HG02763 (cell line): ENCODE results near the gene AASDH.

Experiments
- ATAC-seq: cut with Tn5 transposase; IDR thresholded peaks from one replicate; pipeline ENCODE4 v1.9.1; 2021; ENCODE audit warnings: mild to moderate bottlenecking, moderate library complexity; ENCODE audit not compliant: unreplicated experiment

AASDH gene, protein sequence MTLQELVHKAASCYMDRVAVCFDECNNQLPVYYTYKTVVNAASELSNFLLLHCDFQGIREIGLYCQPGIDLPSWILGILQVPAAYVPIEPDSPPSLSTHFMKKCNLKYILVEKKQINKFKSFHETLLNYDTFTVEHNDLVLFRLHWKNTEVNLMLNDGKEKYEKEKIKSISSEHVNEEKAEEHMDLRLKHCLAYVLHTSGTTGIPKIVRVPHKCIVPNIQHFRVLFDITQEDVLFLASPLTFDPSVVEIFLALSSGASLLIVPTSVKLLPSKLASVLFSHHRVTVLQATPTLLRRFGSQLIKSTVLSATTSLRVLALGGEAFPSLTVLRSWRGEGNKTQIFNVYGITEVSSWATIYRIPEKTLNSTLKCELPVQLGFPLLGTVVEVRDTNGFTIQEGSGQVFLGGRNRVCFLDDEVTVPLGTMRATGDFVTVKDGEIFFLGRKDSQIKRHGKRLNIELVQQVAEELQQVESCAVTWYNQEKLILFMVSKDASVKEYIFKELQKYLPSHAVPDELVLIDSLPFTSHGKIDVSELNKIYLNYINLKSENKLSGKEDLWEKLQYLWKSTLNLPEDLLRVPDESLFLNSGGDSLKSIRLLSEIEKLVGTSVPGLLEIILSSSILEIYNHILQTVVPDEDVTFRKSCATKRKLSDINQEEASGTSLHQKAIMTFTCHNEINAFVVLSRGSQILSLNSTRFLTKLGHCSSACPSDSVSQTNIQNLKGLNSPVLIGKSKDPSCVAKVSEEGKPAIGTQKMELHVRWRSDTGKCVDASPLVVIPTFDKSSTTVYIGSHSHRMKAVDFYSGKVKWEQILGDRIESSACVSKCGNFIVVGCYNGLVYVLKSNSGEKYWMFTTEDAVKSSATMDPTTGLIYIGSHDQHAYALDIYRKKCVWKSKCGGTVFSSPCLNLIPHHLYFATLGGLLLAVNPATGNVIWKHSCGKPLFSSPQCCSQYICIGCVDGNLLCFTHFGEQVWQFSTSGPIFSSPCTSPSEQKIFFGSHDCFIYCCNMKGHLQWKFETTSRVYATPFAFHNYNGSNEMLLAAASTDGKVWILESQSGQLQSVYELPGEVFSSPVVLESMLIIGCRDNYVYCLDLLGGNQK

DNA sequence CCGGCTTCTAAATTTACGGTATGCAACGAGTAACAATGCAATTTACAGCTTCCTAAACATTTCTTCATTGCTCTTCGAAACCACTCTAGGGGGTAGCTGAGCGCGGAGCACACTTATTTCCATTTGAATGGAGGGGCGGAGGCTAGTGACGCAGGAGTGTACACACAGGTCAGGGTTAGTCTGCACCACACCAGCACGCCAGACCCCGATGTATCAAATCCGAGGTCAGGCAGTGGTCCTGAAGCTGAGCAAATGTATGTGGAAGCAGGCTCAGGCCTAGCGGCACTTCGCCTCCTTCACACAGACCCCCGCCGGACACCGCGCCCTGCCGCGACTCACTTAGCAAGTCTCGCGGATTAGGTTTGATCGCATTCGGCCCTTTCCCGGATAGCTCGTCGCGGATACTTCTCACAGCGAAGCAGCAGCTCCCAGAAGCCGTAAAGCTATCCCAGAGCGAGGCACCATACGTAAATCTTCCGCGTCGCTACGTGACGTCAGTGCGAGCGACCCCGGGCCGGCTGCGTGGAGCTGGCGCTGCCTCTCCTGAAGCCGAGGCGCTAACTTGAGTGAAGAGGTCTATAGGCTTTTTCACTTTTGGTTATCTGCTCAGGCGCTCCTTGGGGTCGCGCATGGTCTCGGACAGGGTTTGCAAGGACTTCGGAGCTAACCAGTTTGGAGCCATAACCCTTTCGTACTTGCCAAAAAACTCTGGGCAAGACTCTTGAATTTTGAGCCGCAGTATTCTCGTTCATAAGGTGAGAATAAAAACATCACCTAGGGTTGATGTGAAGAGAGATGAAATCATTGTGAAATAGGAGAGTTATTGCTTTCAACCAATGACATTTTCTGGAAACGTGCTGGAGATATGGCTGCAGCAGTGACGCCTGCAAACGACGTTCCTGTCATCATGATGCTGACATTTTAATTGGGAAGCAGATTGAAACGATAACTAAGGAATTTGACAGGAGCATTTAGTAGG lies at the start of gene AASDH:
AASDH (minus strand) TSS at position 469 of the 979 bp plus-strand sequence. CDS start 3,192 bp downstream, outside the sequence.
- peak; percentile 95 for ATAC-seq

DNA sequence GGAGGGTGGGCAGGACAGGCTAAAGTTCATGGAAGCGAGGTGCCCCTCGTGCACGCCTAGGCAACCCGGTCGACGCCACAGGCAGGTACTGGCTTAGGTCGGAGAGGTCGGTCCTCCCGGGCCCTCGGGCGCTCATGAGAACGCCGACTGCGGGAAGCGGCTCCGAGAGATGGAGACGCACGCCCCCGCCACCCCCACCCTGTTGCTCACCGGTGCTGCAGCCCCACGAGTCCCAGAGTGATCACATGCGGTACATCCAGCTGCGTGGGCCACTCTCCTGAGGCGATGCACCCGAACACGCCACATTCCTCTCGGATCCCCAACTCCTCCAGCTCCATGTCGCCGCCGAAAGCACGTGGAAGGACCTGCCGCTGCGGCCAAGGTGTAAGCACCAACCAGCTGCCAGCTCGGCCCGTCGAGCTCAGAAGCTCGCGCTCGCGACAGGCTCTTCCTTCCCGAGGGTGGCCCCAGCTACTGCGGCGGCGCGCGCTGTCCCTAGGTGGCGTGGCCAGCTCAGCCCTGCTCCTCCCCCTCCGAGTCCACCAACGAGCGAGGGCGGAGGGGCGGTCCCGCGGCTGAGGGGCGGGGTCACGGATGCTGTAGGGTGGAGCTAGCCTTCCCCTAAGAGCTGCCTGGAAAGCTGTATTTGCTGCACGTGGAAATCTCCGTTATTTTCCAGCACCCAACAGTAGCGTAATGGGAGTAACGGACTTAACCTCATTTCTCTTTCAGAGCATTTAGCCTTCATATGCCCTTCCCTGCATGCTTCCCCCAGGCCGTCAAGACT lies 48.0 kb upstream of the AASDH start, which contains the start of gene PPAT:
PPAT (minus strand) TSS at position 476 of the 787 bp plus-strand sequence; CDS start at position 338, 138 bp downstream.
- ATAC-seq: peak; percentile 76

DNA sequence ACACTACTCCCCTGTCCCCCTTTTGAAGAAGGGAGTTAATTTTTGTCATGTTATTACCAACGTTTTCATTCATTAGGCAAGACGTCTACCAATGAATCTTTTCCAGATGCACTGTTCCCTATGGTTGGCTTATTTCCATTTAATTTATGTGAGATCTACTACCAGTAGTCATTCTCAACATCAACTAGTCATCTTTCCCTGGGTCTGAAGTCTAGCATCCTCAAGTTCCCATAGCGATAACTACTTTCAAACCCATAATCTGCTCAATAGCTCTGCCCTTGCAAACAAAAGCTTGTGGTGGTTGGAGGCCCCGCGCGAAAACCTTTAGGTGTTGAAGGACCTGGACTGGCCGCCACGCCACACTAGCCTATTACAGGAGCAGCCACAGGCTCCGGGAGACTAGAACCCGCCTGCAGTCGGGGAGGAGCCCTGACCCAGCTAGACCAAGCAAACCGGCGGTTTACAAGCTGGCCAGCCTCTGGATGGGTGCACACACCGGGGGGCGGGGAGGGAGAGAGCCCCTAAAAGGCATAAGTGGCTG lies 47.4 kb upstream of the AASDH start:
- peak; percentile 6 for ATAC-seq

DNA sequence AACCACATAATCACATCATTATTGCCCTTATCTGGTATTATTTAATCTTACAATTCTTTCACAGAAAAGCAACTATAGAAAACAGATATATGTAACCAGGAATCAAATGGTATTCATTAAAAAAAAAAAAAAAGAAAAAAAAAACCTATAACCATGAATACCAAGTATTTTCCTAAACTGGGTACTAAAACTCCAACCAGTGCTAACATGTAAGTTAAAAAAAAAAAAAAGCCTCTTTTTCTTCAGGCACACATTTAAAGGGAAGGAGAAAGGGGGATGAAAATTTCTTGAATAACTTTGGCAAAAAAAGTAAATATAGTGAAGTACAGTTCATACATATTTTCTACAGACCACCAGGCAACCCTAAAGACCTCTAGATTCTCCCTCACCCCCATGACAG lies 46.0 kb upstream of the AASDH start:
- no peak for ATAC-seq

DNA sequence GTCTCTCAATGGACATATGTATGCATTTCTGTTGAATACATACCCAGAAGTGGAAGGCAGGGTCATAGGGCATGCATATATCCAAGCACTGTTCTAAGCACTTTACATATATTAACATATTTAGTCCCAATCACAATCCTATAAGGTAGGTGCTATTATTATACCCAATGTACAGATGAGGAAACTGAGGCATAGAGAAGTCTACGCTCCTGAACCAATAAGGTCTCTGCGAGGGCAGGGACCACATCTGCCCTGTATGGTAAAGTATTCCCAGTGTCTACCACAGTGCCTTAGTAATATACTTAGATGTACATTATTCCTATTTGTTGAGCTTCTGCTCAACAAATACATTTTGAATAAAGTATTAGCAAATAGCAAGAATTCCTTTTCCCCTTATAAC lies 42.9 kb upstream of the AASDH start:
- ATAC-seq: no peak

DNA sequence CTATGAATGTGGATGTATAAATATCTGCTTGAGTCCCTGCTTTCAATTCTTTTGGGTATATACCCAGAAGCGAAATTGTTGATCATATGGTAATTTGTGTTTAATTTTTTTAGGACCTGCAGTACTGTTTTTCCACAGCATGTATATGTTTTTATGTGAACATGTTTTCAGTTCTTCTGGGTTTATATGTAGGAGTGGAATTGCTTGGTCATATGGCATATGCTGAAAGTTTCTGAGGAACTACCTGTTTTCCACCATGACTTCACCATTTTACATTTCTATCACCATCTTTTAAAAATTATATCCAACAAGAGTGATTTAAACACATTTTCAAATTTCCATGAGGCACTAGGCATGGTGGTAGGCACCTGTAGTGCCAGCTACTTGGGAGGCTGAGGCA lies 39.9 kb upstream of the AASDH start:
- ATAC-seq: no peak

DNA sequence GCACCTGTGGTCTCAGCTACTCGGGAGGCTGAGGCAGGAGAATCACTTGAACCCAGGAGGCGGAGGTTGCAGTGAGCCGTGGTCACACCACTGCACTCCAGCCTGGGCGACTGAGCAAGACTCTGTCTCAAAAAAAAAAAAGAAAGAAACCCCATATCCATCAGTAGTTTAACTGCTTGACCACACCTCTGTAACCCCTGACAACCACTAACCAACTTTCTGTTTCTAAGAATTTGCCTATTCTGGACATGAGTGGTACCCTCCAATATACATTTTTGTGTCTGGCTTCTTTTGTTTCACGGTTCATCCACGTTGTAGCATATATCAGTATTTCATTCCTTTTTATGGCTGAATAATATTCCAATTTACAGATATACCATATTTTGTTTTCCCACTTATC lies 39.0 kb upstream of the AASDH start:
- peak; percentile 83 for ATAC-seq

DNA sequence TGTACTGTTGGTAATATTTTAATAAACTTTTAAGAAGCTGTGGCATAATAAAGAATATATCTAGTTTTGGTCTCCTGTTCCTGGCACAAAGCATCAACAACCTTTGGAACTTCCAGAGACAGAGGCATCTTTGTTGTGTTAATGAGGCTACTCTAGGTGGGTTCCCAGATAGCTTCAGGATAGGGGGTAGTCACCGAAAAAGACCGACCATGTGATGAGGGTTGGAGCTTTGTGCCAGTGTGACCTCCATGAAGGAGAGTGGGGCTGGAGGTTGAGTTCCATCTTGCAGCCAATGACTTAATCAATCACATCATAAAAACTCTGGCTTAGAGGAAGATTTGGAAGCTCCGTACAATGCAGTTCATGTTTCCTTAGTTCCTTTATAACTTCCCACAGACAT lies 38.2 kb upstream of the AASDH start:
- no peak for ATAC-seq

DNA sequence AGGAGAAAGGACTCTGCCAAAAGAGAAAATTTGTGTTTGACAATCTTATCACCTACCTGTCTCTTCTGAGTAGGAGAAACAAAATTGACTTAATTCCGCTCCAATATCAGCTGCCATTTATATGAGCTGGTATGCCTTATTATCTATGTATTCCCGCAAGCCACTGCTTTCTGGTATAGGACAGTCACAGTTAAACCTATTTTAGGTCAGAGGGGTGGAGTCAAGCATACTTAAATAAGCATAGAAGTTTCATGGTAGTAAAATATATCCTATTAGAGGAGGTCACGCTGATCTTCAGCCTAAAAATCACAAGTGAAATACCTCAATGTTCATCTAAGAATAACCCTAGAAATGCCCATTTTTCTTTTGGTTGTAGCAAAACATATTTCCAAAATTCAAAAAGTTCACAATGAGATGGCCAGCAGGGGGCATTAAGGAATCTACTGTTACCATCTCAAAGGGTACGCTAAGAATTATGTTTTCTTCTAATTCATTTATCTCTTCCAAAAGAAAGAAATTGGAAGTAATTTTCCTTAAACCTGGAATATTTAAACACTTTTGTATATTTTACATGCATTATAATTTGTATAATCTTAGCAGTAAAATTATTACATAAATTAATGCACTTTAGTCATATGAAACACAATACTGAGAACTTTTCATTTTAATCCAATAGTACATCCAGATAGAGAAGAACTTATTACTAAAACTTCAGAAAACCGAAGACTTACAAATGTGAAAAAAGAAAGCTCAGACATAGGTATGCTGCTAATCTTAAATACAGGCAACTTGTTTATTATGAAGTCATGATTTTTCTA lies 37.6 kb upstream of the AASDH start:
- ATAC-seq: no peak

DNA sequence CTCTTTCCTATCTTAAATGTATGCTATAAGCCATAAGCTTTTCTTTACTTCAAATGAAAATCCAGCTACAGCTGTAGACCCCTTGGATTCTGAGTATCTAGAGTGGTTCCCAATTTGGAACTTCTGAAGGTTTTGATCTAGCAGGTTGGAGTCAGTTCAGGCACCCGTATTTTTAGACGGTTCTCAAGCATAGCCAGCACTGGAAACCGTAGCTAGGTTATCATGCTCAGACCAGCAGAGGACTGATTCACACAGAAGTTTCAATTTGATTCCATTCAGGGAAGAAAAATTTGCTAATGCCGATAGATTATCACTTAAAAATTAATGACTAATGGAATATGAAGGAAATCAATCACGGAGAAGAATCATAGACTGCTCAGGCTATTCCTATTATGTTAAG lies 36.9 kb upstream of the AASDH start:
- ATAC-seq: no peak

DNA sequence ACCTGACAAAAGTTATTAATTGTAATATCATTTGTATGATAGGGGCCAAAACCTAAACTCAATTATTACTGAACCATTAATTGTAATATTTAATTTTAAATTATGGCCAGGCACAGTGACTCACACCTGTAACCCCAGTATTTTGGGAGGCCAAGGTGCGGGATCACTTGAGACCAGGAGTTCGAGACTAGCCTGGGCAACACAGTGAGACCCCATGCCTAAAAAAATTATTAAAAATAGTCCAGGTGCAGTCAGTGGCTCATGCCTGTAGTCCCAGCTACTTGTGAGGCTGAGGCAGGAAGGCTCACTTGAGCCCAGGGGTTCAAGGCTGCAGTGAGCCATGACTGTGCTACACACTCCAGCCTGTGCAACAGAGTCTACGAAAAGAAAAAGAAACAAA lies 30.1 kb upstream of the AASDH start:
- ATAC-seq: no peak

DNA sequence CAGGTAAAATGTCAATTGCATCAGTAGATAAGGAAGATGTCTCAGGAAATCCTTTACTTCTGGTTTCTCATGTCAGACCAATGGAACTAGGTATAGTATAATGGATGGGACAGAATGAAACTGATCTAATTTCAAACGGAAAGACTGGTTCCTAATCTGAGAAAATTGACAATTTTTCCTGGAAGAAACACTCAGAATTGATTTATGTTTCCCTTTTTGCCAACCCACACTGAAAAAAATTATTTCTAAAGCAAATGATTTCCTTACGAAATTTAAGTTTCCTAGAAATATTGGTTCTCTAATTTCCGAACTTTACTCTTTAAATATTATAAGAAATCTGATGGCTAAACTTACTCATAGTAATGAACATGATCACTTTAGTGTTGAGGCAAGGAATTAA lies 29.1 kb upstream of the AASDH start:
- no peak for ATAC-seq

DNA sequence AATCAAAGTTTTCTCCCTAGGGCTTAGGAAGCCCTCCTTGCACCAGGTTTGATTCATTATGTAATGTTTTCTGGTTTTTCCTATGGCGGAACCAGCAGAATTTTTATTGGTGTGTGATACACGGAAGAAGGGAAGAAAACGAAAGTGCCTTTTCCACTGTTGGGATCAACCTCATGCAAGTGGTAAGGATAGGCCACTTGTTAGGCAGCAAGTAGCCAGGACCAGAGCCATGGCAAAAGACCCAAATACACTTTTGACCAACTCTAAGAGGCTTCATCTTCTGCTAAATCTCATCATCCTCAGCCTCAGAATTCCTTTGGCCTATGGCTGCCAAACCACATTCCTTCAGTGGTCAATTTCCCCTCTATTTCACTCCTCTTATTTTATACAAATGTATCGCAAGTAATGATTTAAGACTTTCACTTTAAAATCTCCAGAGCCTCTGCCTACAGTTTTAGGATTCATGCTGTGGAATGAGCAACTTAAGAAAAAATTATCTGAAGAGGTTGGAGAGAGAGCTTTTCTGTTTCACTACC lies 26.9 kb upstream of the AASDH start:
- no peak for ATAC-seq

DNA sequence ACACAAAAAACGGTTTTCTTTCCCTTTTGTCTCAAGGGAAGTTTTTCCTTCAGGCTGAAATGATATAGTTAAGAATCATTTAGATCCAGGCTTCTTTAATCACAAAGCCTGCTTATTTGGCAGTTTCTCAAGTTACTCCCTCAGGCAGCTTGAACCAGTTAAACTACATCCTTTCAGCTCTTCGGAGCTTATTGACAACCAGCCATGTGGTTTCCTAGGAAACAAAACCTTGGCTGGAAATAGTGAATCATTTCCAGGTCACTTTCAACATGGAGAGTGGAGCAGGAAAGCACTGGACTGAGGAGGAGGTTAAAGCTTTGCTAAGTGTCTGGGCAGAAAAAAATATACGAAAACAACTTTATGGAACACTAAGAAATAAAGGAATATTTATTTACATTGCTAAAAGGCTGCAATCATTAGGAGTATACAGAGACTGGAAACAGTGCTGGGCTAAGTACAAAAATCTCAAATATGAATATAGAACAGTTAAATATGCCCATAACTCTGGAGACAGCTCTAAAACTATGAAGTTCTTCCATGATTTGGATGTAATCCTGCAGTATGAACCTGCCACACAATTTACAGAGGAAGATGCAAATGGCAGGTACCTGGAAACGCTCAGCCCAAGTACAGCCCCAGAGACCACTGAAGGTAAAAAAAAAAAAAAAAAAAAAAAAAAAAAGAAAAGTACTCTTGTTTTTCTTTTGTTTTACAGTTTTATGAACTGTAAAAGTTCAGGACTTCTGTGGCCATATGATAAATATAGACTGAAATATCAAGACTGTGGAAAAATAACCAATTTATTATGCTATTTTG lies 23.2 kb upstream of the AASDH start:
- ATAC-seq: no peak

DNA sequence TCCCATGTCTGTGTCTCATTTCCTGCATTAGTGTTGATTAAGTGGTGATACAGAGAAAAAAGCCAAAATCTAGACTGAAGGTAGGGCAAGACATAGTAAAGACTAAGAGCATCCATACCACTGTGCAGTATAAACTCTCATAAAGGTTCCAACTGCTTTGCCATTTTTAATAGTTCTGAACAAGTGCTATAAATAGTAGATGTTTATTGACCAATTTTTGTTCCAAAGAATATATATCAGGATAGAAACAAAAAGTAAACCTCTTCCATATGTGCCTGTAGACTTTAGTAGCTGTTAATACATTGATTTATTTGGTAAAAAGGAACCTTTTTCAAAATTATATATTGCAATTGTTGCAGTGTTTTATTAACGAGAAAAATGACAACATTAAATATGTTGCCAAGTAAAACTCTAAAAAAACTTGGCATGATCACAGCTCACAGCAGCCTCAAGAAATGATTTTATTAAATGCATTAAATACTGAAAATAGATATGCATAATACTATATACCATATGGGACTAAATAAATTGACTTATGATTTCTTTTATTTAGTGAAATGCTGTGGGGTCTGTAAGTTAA lies 22.3 kb upstream of the AASDH start:
- ATAC-seq: no peak

DNA sequence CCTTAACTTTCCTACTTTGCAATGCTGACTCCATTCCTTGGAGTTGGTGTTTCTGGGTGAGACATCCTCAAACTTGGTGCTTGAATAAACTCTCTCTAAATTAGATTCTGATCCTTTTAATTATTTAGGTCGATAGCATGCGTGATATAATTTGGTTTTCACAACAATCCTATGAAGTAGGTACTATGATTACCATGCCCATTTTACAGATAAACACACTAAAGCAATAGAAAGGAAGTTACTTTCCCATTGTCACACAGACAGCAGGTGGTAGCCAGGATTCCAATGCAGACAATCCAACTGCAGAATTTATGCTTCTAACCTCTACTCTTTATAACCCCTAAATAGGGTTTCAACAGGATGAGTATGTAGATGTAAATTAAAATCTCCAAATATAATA lies 21.7 kb upstream of the AASDH start:
- ATAC-seq: no peak

DNA sequence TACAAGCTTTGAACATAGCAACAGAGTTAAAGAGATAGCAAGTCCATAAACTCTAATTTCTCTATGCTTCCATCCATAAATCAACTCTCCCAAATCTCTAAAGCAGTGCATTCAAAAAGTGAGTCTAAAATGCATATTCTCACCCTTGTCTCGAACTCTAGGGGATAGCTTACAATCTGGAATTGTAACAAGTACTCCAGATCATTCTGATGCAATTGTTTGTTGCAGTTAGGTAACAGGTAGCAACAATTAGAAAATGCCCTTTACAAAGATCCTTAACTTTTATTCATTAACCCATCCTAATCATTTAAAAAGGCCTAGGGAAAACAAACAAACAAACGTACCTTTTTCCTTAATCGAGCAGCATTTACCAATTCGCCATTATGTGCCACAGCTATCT lies 18.9 kb upstream of the AASDH start:
- ATAC-seq: no peak
